GM10248 (cell line): ENCODE results near the gene SMOC2.

Experiments
- CTCF ChIA-PET: fragments of 300-600 bp; sonication (Branson Sonifier 250); formaldehyde crosslinking; extraction: SDS; loops from one replicate; lab custom pipeline; 2021; ENCODE audit warnings: antibody characterized with exemption; lab: Yijun Ruan, JAX
- POLR2A ChIA-PET: fragments of 350-650 bp; sonication (Branson Sonifier 250); formaldehyde crosslinking; extraction: SDS; loops from one replicate; lab custom pipeline; 2020; ENCODE audit warnings: antibody characterized with exemption; lab: Yijun Ruan, JAX
- DNase-seq: peaks from one replicate; pipeline ENCODE4 v3.0.0; 2012; ENCODE audit errors: extremely low spot score
- CTCF ChIP-seq: IDR thresholded peaks from 2 replicates; pipeline ENCODE4 v1.5.1; 2012; ENCODE audit warnings: mild to moderate bottlenecking, low read depth; ENCODE audit errors: extremely low read depth, missing control alignments, control extremely low read depth

SMOC2 gene

GRCh38 chr6:168400037-168400436 is 40.9 kb upstream of the SMOC2 start:
- DNase-seq, result no peak
- no peak for TF ChIP-seq CTCF
- CTCF ChIA-PET, result no interaction called here
- POLR2A ChIA-PET, result no interaction called here

GRCh38 chr6:168403370-168404005 is 37.5 kb upstream of the SMOC2 start:
- ChIA-PET POLR2A (no interaction called here), CTCF (no interaction called here)
- no peak for TF ChIP-seq CTCF
- no peak for DNase-seq

GRCh38 chr6:168404560-168404959 is 36.4 kb upstream of the SMOC2 start:
- no peak for TF ChIP-seq CTCF
- DNase-seq, result no peak
- ChIA-PET POLR2A (no interaction called here), CTCF (no interaction called here)

GRCh38 chr6:168407842-168408241 is 33.1 kb upstream of the SMOC2 start:
- TF ChIP-seq CTCF, result no peak
- ChIA-PET CTCF (interaction anchor here (1.3 kb wide), 1 partner anchor 8 kb away, joined by 3 read pairs; no protein-coding TSS in a partner anchor), POLR2A (no interaction called here)
- DNase-seq, result no peak

- CTCF ChIA-PET, result no interaction called here
- no peak for TF ChIP-seq CTCF
- no peak for DNase-seq
- POLR2A ChIA-PET, result no interaction called here
These were observed 32.4 kb upstream of the SMOC2 start for GRCh38 chr6:168408504-168409136.

GRCh38 chr6:168410035-168410434 is 30.9 kb upstream of the SMOC2 start:
- ChIA-PET POLR2A (no interaction called here), CTCF (no interaction called here)
- no peak for TF ChIP-seq CTCF
- no peak for DNase-seq
